Measurements from ENCODE around the gene HOXD9. TPM values are rescaled to one million over a fixed set of nuclear protein-coding genes. Genes with fewer than 3 reads are reported as not detected.
A peak's percentile ranks its signal among the peaks of the same experiment; 100 is the strongest.

The HOXD9 gene
- total RNA-seq, 1 donor = 0.36 TPM

DNA sequence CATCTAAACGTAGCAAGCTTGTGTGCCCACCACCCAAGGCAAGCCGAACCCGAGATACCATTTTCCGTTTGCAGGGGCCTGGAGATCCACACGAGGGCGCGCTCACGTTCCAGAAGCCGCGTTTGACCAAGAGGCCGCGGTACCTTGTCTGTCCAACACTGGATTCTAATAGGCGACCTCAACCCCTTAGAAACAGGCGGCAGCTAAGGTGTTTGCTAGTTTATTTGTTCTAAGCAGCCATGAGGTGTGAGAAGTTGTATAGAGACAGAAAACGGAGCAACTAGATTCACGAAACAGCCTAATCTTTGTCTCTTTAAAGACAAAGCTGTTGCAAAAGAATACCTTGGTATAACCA lies 11.2 kb upstream of the HOXD9 start:
- no peak overlapping the region for H3K4me3 ChIP-seq (ENCODE audit: insufficient read depth, low read length)
- no peak overlapping the region for H2AFZ ChIP-seq (ENCODE audit: low read length)
- peak; percentile 85 for TF ChIP-seq CTCF (IDR thresholded peaks at IDR 0.05; ENCODE audit: extremely low read depth, low read depth, low read length)
- H3K27ac ChIP-seq (ENCODE audit: low read depth, low read length) = no peak overlapping the region
- no peaks in the 10 kb centered on the region for H3K9me3 ChIP-seq (ENCODE audit: low read depth, low read length)
- no peaks in the 10 kb centered on the region for H4K20me1 ChIP-seq (ENCODE audit: insufficient read depth, low read length)
- no peak overlapping the region for H3K4me2 ChIP-seq (ENCODE audit: insufficient read depth, low read length)
- H3K79me2 ChIP-seq (ENCODE audit: insufficient read depth, low read length) = no peaks in the 10 kb centered on the region
- H3K4me1 ChIP-seq (ENCODE audit: insufficient read depth, low read length) = no peaks in the 10 kb centered on the region
- no peaks in the 10 kb centered on the region for H3K36me3 ChIP-seq (ENCODE audit: insufficient read depth, low read length)
- DNase-seq (ENCODE audit: insufficient read length, low spot score, missing footprints) = peak; percentile 96
- H3K27me3 ChIP-seq (ENCODE audit: insufficient read depth, low read length) = peaks cover 91% of the 10 kb centered on the region

DNA sequence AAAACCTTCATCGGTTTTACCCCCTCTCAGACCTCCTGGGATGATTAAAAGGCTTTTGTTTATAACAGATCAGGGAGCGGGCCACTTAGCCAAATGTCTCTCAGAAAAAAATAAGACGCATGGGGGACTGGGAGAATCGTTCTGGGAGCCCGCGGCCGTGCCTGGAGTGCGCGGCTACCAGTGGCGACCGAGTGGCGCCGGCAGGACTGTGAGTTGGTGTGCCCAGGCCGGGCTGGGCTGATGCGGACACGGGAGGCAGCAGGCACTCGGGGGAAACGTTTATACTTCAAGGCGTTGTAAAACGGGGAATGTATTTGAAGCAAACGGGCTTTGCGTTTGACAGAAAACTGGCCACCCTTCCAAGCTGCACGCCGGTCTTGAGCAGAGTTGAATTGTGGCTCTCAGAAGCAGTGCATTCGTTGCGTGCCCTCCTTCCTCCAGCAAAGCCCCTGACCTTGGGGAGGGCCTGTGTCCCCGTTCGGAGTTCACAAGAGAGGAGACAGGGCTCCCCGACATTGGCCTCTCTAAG lies 10.6 kb upstream of the HOXD9 start:
- H4K20me1 ChIP-seq (ENCODE audit: insufficient read depth, low read length) = no peaks in the 10 kb centered on the region
- no peaks in the 10 kb centered on the region for H3K4me1 ChIP-seq (ENCODE audit: insufficient read depth, low read length)
- H3K36me3 ChIP-seq (ENCODE audit: insufficient read depth, low read length) = no peaks in the 10 kb centered on the region
- no peak overlapping the region for H3K4me3 ChIP-seq (ENCODE audit: insufficient read depth, low read length)
- no peaks in the 10 kb centered on the region for H3K79me2 ChIP-seq (ENCODE audit: insufficient read depth, low read length)
- no peak overlapping the region for H3K27ac ChIP-seq (ENCODE audit: low read depth, low read length)
- H2AFZ ChIP-seq (ENCODE audit: low read length) = no peak overlapping the region
- TF ChIP-seq CTCF (IDR thresholded peaks at IDR 0.05; ENCODE audit: extremely low read depth, low read depth, low read length) = no peak
- peaks cover 91% of the 10 kb centered on the region for H3K27me3 ChIP-seq (ENCODE audit: insufficient read depth, low read length)
- DNase-seq (ENCODE audit: insufficient read length, low spot score, missing footprints) = peak; percentile 71
- H3K4me2 ChIP-seq (ENCODE audit: insufficient read depth, low read length) = no peak overlapping the region
- H3K9me3 ChIP-seq (ENCODE audit: low read depth, low read length) = no peaks in the 10 kb centered on the region

GRCh38 chr2:176112375-176113302 lies 9.9 kb upstream of the HOXD9 start:
- H3K4me1 ChIP-seq (ENCODE audit: insufficient read depth, low read length) = no peaks in the 10 kb centered on the region
- no peak overlapping the region for H3K4me2 ChIP-seq (ENCODE audit: insufficient read depth, low read length)
- DNase-seq (ENCODE audit: insufficient read length, low spot score, missing footprints) = peak; percentile 64
- no peak overlapping the region for H3K27ac ChIP-seq (ENCODE audit: low read depth, low read length)
- H3K36me3 ChIP-seq (ENCODE audit: insufficient read depth, low read length) = no peaks in the 10 kb centered on the region
- no peak overlapping the region for H3K4me3 ChIP-seq (ENCODE audit: insufficient read depth, low read length)
- H3K79me2 ChIP-seq (ENCODE audit: insufficient read depth, low read length) = no peaks in the 10 kb centered on the region
- no peak for TF ChIP-seq CTCF (IDR thresholded peaks at IDR 0.05; ENCODE audit: extremely low read depth, low read depth, low read length)
- H3K27me3 ChIP-seq (ENCODE audit: insufficient read depth, low read length) = peaks cover 94% of the 10 kb centered on the region
- H2AFZ ChIP-seq (ENCODE audit: low read length) = no peak overlapping the region
- no peaks in the 10 kb centered on the region for H3K9me3 ChIP-seq (ENCODE audit: low read depth, low read length)
- H4K20me1 ChIP-seq (ENCODE audit: insufficient read depth, low read length) = no peaks in the 10 kb centered on the region
